Stimulated activated CD8-positive, alpha-beta memory T cell treated with anti-CD3 and anti-CD28 coated beads, Interleukin-15, amount 100 ng/mL, for 48 hours (primary cell): Measurements from ENCODE around the gene PPP1R16B.
A peak's percentile ranks its signal among the peaks of the same experiment; 100 is the strongest.

Experiments
- DNase-seq, 2 donors: peaks; one replicate each; pipeline ENCODE4 v3.0.0-alpha.2; 2020; ENCODE audit warnings: low read depth in 2 of 2

The PPP1R16B gene

GRCh38 chr20:38805502-38805957 lies at the start of gene PPP1R16B:
TSS of gene PPP1R16B (plus strand) at chr20:38805697. CDS start at chr20:38835926, 30,229 bp downstream.
- peak; percentile 83 to 84 for DNase-seq

DNA sequence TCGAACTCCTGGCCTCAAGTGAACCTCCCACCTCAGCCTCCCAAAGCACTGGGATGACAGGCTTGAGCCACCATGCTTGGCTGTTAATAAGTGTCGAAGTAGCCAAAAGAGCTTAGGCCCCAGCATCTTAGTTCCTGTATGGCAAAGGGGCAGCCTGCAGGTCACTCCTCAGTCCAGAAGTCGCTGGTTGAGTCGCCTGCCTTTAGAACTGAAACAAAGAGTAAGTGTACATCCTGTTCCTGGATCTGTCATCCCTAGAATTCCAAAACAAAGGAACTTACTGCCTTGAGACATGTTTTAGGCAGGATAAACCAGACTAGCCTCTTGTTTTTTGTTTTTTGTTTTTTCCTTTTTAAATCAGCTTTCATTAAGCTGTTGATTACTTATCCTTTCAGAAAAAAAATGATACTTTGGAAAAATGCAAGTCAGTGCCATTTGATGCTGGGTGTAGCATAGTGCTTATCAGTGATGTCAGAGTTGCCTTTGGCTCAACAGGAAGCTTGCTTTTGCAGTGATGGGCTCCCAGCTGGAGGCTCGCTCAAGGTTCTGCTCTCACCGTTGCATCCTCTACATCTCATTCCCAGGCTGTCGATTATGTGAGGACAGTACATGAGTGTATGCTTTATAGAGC lies 48.2 kb upstream of the PPP1R16B start:
- DNase-seq = no peak

DNA sequence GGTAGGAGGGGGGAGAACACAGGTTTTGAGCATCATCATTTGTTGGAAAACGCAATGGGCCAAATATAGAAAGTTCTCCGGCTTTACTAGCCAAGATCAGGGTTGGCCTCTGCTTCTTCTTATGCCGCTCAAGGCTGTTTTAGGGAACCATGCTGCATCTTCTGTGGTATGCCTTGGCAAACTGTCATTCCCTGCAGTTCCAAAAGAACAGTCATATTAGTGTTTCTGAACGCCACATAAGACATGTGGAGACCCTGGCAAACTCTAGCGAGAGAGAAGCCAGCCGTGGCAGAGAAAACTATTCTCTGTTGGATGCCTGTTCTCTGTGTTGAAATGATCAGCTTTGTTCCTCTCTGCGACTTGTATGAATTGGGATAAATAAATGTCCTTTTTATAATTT lies 46.4 kb upstream of the PPP1R16B start:
- DNase-seq = no peak

DNA sequence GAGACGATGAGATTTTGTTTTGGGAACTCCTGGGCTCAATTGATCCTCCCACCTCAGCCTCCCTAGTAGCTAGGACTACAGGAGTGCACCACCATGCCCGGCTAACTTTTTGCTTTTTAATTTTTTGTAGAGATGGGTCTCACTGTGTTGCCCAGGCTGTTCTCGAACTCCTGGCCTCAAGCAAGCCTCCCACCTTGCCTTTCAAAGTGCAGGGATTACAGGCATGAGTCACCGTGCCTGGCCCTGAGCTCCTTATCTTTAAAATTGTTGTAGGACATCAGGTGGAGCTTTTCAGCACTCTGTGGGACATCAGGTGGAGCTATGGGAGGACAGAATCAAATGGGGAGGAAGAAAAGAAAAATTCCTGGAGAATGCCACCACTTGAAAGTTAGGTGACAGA lies 44.5 kb upstream of the PPP1R16B start:
- no peak for DNase-seq

GRCh38 chr20:38762174-38762573 lies 43.3 kb upstream of the PPP1R16B start:
- no peak for DNase-seq

DNA sequence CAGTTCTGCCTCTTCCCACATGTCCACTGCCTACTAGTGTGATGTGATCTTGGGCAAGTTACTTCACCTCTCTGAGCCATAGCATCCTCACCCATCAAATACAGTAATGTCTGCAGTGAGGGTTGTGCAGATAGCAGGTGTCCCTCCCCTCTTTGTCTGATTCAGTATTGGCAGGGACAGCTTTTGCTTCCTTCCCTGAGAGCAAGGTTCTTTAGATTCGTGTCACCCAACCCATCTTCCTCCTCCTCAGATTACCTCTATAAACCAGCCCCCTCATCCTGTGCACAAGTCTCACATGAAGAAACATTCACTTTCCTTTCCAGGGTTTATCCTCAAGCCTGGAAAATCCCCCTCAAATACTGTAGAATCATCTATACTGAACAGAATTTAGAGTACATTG lies 41.9 kb upstream of the PPP1R16B start:
- no peak for DNase-seq

GRCh38 chr20:38764567-38765318 lies 40.8 kb upstream of the PPP1R16B start:
- DNase-seq = peak; percentile 32 to 42

DNA sequence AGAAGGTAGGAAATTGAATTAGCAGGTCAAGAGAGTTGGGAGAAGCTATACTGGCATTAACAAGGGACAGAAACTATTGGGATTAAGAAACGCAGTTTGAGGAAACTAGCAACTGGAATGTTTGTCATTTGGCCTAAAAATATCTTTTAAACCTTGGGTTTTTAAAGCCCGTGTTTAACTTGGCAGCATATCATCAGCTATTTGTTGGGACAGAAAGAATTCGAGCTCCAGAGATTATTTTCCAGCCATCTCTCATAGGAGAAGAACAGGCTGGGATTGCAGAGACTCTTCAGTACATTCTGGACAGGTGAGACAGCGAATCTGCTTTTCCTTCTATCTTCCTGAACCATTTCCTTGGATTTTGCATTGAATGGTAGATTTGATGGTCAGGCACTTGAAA lies 39.4 kb upstream of the PPP1R16B start:
- DNase-seq = no peak

DNA sequence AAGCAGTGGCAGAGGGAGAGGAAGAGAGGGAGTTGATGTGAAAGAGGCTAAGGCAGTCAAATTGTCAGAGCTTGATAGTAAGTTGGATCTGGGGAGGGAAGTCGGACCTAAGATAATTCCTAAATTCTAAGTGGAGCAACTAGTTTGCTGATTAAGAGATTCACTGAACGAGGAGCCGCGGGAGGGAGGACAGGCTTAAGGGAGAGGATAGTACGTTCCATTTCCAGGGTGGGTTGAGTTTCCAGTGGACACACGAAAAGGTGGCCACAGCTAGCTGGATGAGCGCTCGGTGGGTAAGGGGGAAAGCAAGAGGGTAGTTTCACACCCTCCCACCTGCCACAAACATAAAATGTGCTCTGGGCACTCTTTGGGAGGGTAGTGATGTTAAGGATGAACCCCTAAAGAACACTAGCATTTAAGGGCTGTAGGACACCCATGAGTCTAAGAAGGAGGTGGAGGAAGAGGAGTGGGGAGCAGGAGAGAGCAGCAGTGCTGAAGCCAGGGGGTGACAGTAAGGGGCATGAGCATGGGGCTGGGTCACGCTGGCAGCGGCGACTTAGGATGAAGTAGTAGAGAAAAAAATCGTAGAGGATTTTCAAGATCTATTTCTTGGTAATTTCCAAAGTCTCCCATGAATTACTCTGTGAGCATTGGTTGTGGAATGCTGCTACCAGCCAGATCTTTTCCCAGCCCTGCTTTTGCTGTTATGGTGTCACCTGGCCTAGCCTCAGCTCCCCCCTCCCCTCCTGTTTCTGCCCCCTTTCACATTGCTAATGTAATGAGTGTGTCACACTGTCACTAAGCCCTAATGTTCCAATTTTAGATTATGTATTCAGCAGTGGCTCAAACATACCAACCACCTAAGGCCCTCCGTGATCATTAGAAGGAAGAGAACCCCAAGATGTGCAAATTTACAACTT lies 35.9 kb upstream of the PPP1R16B start:
- DNase-seq = no peak

GRCh38 chr20:38770546-38770945 lies 35.0 kb upstream of the PPP1R16B start:
- DNase-seq = no peak

DNA sequence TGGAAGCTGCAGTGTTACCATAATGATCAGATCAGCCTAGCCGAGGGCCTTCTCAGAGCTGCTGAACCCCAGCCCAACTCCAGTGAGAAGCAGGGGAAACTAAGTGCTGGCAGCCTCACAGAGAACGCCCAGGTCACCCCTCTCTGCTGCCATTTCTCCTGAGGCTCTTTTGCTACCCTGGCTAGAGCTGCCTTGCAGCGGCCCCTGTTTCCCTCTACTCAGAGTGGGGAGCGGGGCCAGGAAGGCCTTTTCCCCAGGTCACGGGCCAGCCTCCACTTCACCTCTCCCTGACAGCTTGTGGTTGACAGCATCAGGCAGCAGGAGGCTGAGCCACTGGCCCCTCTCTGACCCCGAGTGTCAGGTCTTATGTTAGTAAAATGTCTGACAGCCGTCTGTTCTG lies 34.5 kb upstream of the PPP1R16B start:
- no peak for DNase-seq

DNA sequence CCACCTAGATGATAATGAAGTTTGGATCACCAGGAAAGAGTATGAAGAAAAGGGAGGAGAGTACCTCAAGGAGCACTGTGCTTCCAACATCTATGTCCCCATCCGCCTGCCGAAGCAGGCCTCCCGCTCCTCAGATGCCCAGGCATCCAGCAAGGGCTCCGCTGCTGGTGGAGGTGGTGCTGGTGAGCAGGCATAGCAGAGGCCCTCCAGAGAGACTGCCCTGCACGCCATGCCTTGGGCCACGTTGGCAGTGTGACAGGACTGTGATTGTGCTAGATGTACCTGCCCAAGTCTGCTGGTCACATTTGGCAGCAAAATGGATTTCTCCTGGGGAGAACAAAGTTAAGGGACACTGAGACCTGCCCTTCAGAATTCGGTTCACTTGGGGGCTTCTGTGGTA lies 33.9 kb upstream of the PPP1R16B start:
- no peak for DNase-seq

DNA sequence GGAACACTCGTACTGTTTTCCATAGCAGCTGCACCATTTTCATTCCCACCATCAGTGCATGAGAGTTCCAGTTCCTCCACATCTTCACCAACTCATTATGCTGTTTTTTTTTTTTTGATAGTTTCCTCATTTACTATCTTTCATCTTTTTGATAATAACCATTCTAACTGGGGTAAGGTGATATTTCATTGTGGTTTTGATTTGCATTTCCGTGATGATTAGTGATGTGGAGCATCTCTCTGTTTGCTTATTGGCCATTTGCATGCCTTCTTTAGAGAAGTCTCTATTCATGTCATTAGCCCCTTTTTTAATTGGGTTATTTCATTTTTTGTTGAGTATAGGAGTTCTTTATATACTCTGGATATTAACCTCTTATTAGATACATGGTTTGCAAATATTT lies 31.3 kb upstream of the PPP1R16B start:
- no peak for DNase-seq

- no peak for DNase-seq
These were observed 29.1 kb upstream of the PPP1R16B start for GRCh38 chr20:38776363-38776762.

DNA sequence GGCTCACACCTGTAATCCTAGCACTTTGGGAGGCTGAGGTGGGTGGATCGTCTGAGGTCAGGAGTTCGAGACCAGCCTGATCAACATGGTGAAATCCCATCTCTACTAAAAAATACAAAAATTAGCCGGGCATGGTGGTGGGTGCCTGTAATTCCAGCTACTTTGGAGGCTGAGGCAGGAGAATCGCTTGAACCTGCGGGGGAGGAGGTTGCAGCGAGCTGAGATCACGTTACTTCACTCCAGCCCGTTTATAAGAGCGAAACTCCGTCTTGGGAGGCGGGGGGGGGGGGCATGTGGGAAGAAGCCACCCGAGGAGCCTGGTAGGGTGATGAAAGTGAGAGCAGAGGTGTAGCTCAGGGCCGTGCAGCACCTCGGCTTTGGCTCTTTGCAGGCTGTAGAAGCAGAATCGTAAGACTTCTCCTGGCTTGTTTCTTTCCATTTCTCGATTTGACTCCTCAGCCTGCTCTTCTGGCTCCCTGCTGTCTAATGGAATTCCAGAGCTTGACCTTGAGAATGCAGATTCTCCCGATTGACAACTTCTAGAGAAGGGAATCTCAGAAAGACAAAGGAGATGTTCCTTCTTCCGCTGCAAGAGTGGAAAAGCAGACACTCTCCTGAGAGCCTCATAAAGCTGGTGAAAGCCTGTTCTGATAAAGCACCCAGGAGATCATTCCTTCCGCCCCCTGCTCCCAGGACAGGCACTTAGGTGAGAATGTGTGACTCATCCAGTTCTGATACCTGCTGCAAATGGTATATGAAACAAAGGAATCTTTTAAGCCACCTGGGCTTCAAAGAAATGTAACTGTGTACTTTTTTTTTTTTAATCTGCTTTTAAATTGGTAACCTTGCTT lies 26.0 kb upstream of the PPP1R16B start:
- DNase-seq = no peak

- DNase-seq = no peak
These were observed 23.2 kb upstream of the PPP1R16B start for GRCh38 chr20:38782275-38782674.

DNA sequence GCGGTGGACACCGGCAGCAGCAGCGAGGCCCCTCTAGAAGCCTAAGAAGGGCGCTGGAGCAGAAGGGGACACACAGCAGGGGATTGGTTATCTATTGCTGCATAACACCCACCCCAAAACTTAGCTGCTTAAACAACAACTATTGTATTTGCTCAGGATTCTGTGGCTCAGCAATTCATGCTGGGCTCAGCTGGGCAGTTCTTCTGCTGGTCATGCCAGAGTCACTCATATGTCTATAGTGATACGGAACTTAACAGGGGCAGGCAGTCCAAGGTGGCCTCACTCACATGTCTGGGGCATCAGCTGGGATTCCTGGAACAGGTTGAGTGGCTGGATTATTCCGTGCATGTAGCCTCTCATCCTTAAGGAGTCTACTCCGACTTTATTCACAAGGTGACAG lies 17.6 kb upstream of the PPP1R16B start:
- no peak for DNase-seq

DNA sequence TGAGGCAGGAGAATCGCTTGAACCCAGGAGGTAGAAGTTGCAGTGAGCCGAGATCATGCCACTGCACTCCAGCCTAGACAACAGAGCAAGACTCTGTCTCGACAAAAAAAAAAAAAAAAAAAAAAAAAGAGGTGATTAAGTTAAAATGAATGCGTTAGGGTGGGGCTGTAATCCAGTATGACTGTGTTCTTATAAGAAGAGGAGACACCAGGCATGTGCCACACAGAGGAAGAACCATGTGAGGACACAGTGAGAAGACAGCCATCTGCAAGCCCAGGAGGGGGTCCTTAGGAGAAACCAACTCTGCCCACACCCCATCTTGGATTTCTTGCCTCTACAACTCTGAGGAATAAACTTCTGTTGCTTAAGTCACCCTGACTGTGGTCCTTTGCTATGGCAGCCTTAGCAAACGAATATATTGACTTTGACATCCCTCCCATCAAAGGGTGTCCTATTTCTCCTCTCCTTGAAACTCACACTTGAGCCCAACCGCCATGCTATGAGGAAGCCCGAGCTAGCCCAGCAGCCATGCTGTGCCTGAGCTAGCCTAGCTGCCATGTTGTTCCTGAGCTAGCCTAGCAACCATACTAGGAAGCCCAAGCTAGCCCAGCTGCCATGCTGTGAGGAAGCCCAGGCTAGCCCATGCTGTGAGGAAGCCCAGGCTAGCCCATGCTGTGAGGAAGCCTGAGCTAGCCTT lies 15.8 kb upstream of the PPP1R16B start:
- no peak for DNase-seq

GRCh38 chr20:38790200-38791053 lies 15.1 kb upstream of the PPP1R16B start:
- peak in 1 of 2 donors; percentile 20 for DNase-seq

DNA sequence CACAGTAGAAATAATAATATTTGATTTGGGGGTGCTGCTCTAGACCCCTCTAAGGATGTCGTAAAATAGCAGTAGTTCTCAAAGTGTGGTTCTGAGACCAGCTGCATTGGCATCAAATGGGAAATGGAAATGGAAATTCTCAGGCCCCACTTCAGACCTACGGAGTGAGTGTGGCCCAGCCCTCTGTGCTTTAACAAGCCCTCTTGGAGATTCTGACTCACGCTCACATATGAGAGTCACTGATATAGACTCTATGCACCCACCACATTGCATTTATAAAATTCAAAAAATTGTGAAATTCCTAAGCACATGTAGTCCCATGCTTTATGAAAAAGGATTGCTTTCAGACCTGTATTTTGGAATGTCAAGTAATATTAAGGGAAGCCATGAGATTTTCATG lies 14.2 kb upstream of the PPP1R16B start:
- no peak for DNase-seq
